ENCODE data around the gene EPDR1. TPM values are rescaled to one million over a fixed set of nuclear protein-coding genes. Genes with fewer than 3 reads are reported as not detected.
A peak's percentile ranks its signal among the peaks of the same experiment; 100 is the strongest.

Gene EPDR1
- total RNA-seq, 1 donor from 2014 or later, result 39.3 TPM

GRCh38 chr7:37901890-37902524 is 18.4 kb upstream of the EPDR1 start:
- DNase-seq (ENCODE audit: low read depth), result no peak

GRCh38 chr7:37908221-37908788 is 12.1 kb upstream of the EPDR1 start:
- no peak for DNase-seq (ENCODE audit: low read depth)
- TF ChIP-seq CTCF (conservative IDR thresholded peaks at IDR 0.05; ENCODE audit: low read depth, low read length), result no peak
- no peak overlapping the region for H3K4me3 ChIP-seq (ENCODE audit: low read depth, low read length)

More at GRCh38 chr7:37901890-37902524, 18.4 kb upstream of the EPDR1 start:
- no peak overlapping the region for H3K4me3 ChIP-seq (ENCODE audit: low read depth, low read length)
- TF ChIP-seq CTCF (conservative IDR thresholded peaks at IDR 0.05; ENCODE audit: low read depth, low read length), result no peak

- TF ChIP-seq CTCF (conservative IDR thresholded peaks at IDR 0.05; ENCODE audit: low read depth, low read length), result no peak
- no peak for DNase-seq (ENCODE audit: low read depth)
- no peak overlapping the region for H3K4me3 ChIP-seq (ENCODE audit: low read depth, low read length)
Measured at GRCh38 chr7:37912756-37913155, 7.7 kb upstream of the EPDR1 start.

- no peak for DNase-seq (ENCODE audit: low read depth)
- H3K4me3 ChIP-seq (ENCODE audit: low read depth, low read length), result no peak overlapping the region
- TF ChIP-seq CTCF (conservative IDR thresholded peaks at IDR 0.05; ENCODE audit: low read depth, low read length), result no peak
Measured at GRCh38 chr7:37915438-37915837, 5.0 kb upstream of the EPDR1 start.

GRCh38 chr7:37916017-37916672 is 4.3 kb upstream of the EPDR1 start:
- H3K4me3 ChIP-seq (ENCODE audit: low read depth, low read length), result peak overlapping the region; percentile 63
- DNase-seq (ENCODE audit: low read depth), result no peak

More at GRCh38 chr7:37916017-37916672, 4.3 kb upstream of the EPDR1 start:
- no peak for TF ChIP-seq CTCF (conservative IDR thresholded peaks at IDR 0.05; ENCODE audit: low read depth, low read length)
